Keratinocyte (primary cell): ENCODE measurements around the gene MAP3K4. TPM values are rescaled to one million over a fixed set of nuclear protein-coding genes. Genes with fewer than 3 reads are reported as not detected.

Experiments
- DNase-seq: peaks from one replicate; pipeline ENCODE4 v3.0.0-alpha.2; 2011; ENCODE audit warnings: low read depth, missing footprints, low spot score
- FAIRE-seq: peaks from 2 replicates; lab custom pipeline; 2011; peaks lifted over from hg19 to GRCh38; lab: Jason Lieb, UNC
- H2AFZ ChIP-seq: 2 replicates; pipeline ENCODE4 v1.6.0; 2012; ENCODE audit warnings: low read length, control low read depth, inconsistent platforms; ENCODE audit not compliant: control insufficient read depth
- H3K27ac ChIP-seq: 2 replicates; pipeline ENCODE4 v1.5.1; 2011; ENCODE audit warnings: low read length; ENCODE audit not compliant: control insufficient read depth, insufficient read depth
- H3K27me3 ChIP-seq: 3 replicates; pipeline ENCODE4 v1.6.0; 2011; ENCODE audit warnings: low read length; ENCODE audit not compliant: control insufficient read depth, insufficient read depth; ENCODE audit errors: extremely low read depth
- H3K36me3 ChIP-seq, 2 experiments: 2 replicates in 1 of 2; 3 replicates in 1 of 2; pipeline ENCODE4 v1.5.1; 2011; ENCODE audit warnings: low read length in 2 of 2, mild to moderate bottlenecking in 1 of 2; ENCODE audit not compliant: control insufficient read depth in 2 of 2, insufficient read depth in 2 of 2; ENCODE audit errors: extremely low read depth in 1 of 2
- H3K4me1 ChIP-seq: 3 replicates; pipeline ENCODE4 v1.5.1; 2011; ENCODE audit warnings: low read length; ENCODE audit not compliant: control insufficient read depth, insufficient read depth; ENCODE audit errors: extremely low read depth
- H3K4me2 ChIP-seq: 3 replicates; pipeline ENCODE4 v1.6.0; 2011; ENCODE audit warnings: low read depth, low read length; ENCODE audit not compliant: control insufficient read depth, insufficient read depth; ENCODE audit errors: extremely low read depth
- H3K4me3 ChIP-seq, 3 experiments: fragments of 200-600 bp in 1 of 3; sonication (generic) in 1 of 3; 2 replicates in 2 of 3; 3 replicates in 1 of 3; pipeline ENCODE4 v1.5.1; 2011 to 2016; ENCODE audit warnings: low read length in 3 of 3, mild to moderate bottlenecking in 3 of 3, control low read depth in 2 of 3, inconsistent platforms in 1 of 3, low read depth in 1 of 3, mixed read lengths in 1 of 3, mixed run types in 1 of 3, moderate library complexity in 1 of 3; ENCODE audit not compliant: control insufficient read depth in 2 of 3, insufficient read depth in 2 of 3; ENCODE audit errors: extremely low read depth in 1 of 3
- H3K79me2 ChIP-seq: 2 replicates; pipeline ENCODE4 v1.6.0; 2012; ENCODE audit warnings: low read length; ENCODE audit not compliant: control insufficient read depth, insufficient read depth
- H3K9ac ChIP-seq: 3 replicates; pipeline ENCODE4 v1.6.0; 2011; ENCODE audit warnings: low read length; ENCODE audit not compliant: control insufficient read depth, insufficient read depth; ENCODE audit errors: extremely low read depth
- H3K9me1 ChIP-seq: 3 replicates; pipeline ENCODE4 v1.6.0; 2011; ENCODE audit warnings: low read length; ENCODE audit not compliant: control insufficient read depth, insufficient read depth; ENCODE audit errors: extremely low read depth
- H3K9me3 ChIP-seq: 2 replicates; pipeline ENCODE4 v1.5.1; 2012; ENCODE audit warnings: low read depth, low read length; ENCODE audit not compliant: control insufficient read depth
- H4K20me1 ChIP-seq: 3 replicates; pipeline ENCODE4 v1.6.0; 2011; ENCODE audit warnings: low read length; ENCODE audit not compliant: control insufficient read depth, insufficient read depth; ENCODE audit errors: extremely low read depth
- CTCF ChIP-seq, 3 experiments: IDR thresholded peaks in 1 of 3; conservative IDR thresholded peaks in 1 of 3; optimal IDR thresholded peaks in 1 of 3; 2 replicates in 2 of 3; 3 replicates in 1 of 3; pipeline versions ENCODE3 to v1.5.1; 2011; ENCODE audit warnings: low read length in 3 of 3, mild to moderate bottlenecking in 3 of 3, moderate library complexity in 2 of 3, control low read depth in 1 of 3, inconsistent platforms in 1 of 3; ENCODE audit not compliant: insufficient read depth in 2 of 3; ENCODE audit errors: extremely low read depth in 1 of 3
- EZH2 ChIP-seq: IDR thresholded peaks from one replicate; pipeline ENCODE4 v1.6.1; 2012; ENCODE audit warnings: inconsistent platforms, mild to moderate bottlenecking, low read length, moderate library complexity
- dilution Hi-C: fragments of 300-500 bp; cut with MboI; formaldehyde crosslinking; loops from one replicate; pipeline ENCODE4 v1.7.0; 2020; ENCODE audit warnings: low sequenced_read_pairs; ENCODE audit not compliant: extremely low pct_ligation_motif_present
- polyA plus RNA-seq, 5 experiments: library from polyadenylated mRNA; depleted of rRNA in 3 of 5; stranded (reverse) in 3 of 5; stranded (forward) in 1 of 5; unstranded in 1 of 5; fragments of >200 nt; gene quantifications; 1 replicate in 1 of 5; 2 replicates in 3 of 5; 3 replicates in 1 of 5; pipeline versions ENCODE4 v1.2.1 to v1.2.3, GENCODE V29; 2011 to 2012; ENCODE audit warnings: missing spikeins in 2 of 5, low read depth in 1 of 5, low replicate concordance in 1 of 5

MAP3K4 gene
- polyA plus RNA-seq, 1 donor (not counting 4 experiments of a cell fraction or from before 2014, with no cell fraction given): 12.8 TPM

- dilution Hi-C loops: no loop called here
- Histone ChIP-seq H2AFZ (no peak overlapping the region), H4K20me1 (no peaks in the 10 kb centered on the region), H3K27me3 (no peaks in the 10 kb centered on the region), H3K4me2 (no peak overlapping the region), H3K27ac (no peak overlapping the region), H3K9me1 (no peaks in the 10 kb centered on the region), H3K9ac (no peak overlapping the region), H3K4me1 (peaks cover 5% of the 10 kb centered on the region), H3K36me3 (no peaks in the 10 kb centered on the region), H3K9me3 (no peaks in the 10 kb centered on the region), H3K4me3 (no peak overlapping the region), H3K79me2 (peaks cover 71% of the 10 kb centered on the region)
- FAIRE-seq (no peak), DNase-seq (no peak)
- TF ChIP-seq EZH2 (no peak), CTCF (optimal IDR thresholded peaks at IDR 0.05 in 1 of 3, IDR thresholded peaks at IDR 0.05 in 1 of 3, conservative IDR thresholded peaks at IDR 0.05 in 1 of 3; ENCODE audit: extremely low read depth in 1 of 3, insufficient read depth in 2 of 3, low read length in 3 of 3) (no peak)
Observed at GRCh38 chr6:161011492-161012480, 20.2 kb downstream of the MAP3K4 start.

- no peak for TF ChIP-seq CTCF (optimal IDR thresholded peaks at IDR 0.05 in 1 of 3, IDR thresholded peaks at IDR 0.05 in 1 of 3, conservative IDR thresholded peaks at IDR 0.05 in 1 of 3; ENCODE audit: extremely low read depth in 1 of 3, insufficient read depth in 2 of 3, low read length in 3 of 3)
- TF ChIP-seq EZH2: no peak
- FAIRE-seq: no peak
- no peak for DNase-seq
- H3K36me3 ChIP-seq: no peaks in the 10 kb centered on the region
- no peaks in the 10 kb centered on the region for H4K20me1 ChIP-seq
- H3K4me1 ChIP-seq: peaks cover 5% of the 10 kb centered on the region
- dilution Hi-C loops: no loop called here
- no peaks in the 10 kb centered on the region for H3K9me3 ChIP-seq
- no peaks in the 10 kb centered on the region for H3K9me1 ChIP-seq
- no peak overlapping the region for H3K9ac ChIP-seq
- H3K27me3 ChIP-seq: no peaks in the 10 kb centered on the region
- peaks cover 64% of the 10 kb centered on the region for H3K79me2 ChIP-seq
- no peak overlapping the region for H3K27ac ChIP-seq
- no peak overlapping the region for H3K4me3 ChIP-seq
- H3K4me2 ChIP-seq: no peak overlapping the region
- H2AFZ ChIP-seq: no peak overlapping the region
Observed at GRCh38 chr6:161013695-161014094, 22.1 kb downstream of the MAP3K4 start.
